Gastroesophageal sphincter (tissue), 4 donors: ENCODE data around the gene SEZ6L2. TPM values are rescaled to one million over a fixed set of nuclear protein-coding genes. Genes with fewer than 3 reads are reported as not detected.
"Not testable (repeated sequence)": the region's sequence is repeated elsewhere in the genome, so short reads cannot be mapped to it uniquely, and the experiment has no call there.

Experiments
- ATAC-seq: fragments of 150-250 bp; one replicate; pipeline ENCODE4 v1.9.1; 2016; ENCODE audit warnings: mild to moderate bottlenecking, moderate library complexity
- H3K27ac ChIP-seq, 4 donors: fragments of 200-600 bp; sonication (generic) in 3 of 4; 1 replicate in 3 of 4; 2 replicates in 1 of 4; pipeline ENCODE4 v1.5.1; 2016 to 2019
- H3K27me3 ChIP-seq: fragments of 200-600 bp; sonication (generic); one replicate; pipeline ENCODE4 v1.5.1; 2019
- H3K36me3 ChIP-seq, 2 donors: fragments of 200-600 bp; sonication (generic); one replicate each; pipeline ENCODE4 v1.5.1; 2019; ENCODE audit warnings: control low read depth in 1 of 2
- H3K4me1 ChIP-seq, 3 donors: fragments of 200-600 bp; sonication (generic); 1 replicate in 2 of 3; 2 replicates in 1 of 3; pipeline ENCODE4 v1.5.1; 2016 to 2019; ENCODE audit warnings: control low read depth in 2 of 3
- H3K4me3 ChIP-seq, 2 donors: fragments of 200-600 bp; sonication (generic); one replicate each; pipeline ENCODE4 v1.5.1; 2019; ENCODE audit warnings: mild to moderate bottlenecking in 1 of 2, moderate library complexity in 1 of 2
- H3K9me3 ChIP-seq, 3 donors: fragments of 200-600 bp; sonication (generic); one replicate each; pipeline ENCODE4 v1.5.1; 2017 to 2019; ENCODE audit warnings: control low read depth in 2 of 3
- EP300 ChIP-seq: sonication (generic); formaldehyde crosslinking; IDR thresholded peaks from one replicate; pipeline ENCODE4 v1.6.1; 2017; ENCODE audit warnings: antibody characterized with exemption, mild to moderate bottlenecking
- POLR2A ChIP-seq, 2 donors: fragments of 450-650 bp; IDR thresholded peaks; one replicate each; pipeline ENCODE4 v1.6.1; 2017; ENCODE audit warnings: antibody characterized with exemption in 2 of 2, mild to moderate bottlenecking in 2 of 2, moderate library complexity in 1 of 2
- POLR2AphosphoS5 ChIP-seq: sonication (generic); formaldehyde crosslinking; IDR thresholded peaks from one replicate; pipeline ENCODE4 v1.6.1; 2017; ENCODE audit warnings: antibody characterized with exemption
- WGBS, 2 donors: methylation state at CpG; one replicate each; pipeline ENCODE4 v1.1.5; 2018; ENCODE audit warnings: low coverage in 1 of 2; 5-methylcytosine and 5-hydroxymethylcytosine counted together
- total RNA-seq, 4 donors: library from RNA; depleted of rRNA; stranded (reverse); fragments of >200 nt; gene quantifications; one replicate each; pipeline ENCODE4 v1.1.0, GENCODE V29; 2016
- TF ChIP-seq, protein P1 (sequence below), 4 experiments: fragments of 200-600 bp in 2 of 4; fragments of 450-650 bp in 2 of 4; sonication (generic) in 1 of 4; IDR thresholded peaks; one replicate each; pipeline ENCODE4 v1.5.1; 2017 to 2019; ENCODE audit warnings: antibody characterized with exemption in 4 of 4, mild to moderate bottlenecking in 2 of 4, moderate library complexity in 2 of 4

The SEZ6L2 gene
- total RNA-seq, 4 donors from 2014 or later: 1.1 to 1.6 (median 1.1) TPM; not detected in 1

DNA sequence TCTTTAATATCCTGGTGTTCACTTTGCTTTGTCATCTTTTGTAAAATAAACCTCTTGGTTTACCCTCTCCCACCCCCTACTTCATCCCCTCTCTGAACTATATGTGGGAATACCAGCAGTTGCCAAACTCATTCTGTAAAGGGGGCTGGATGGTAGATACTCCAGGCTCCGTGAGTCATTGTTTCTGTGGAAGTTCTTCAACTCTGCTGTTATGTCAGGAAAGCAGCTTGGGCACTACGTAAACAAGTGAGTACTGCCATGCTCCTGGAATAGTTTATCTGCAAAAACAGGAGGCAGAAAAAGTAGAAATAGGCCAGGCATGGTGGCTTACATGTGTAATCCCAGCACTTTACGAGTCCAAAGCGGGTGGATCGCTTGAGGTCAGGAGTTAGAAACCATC lies 61.5 kb downstream of the SEZ6L2 start:
- Histone ChIP-seq H3K27me3 (no peaks in the 10 kb centered on the region), H3K4me3 (no peak overlapping the region), H3K36me3 (peaks cover 0 to 99% of the 10 kb centered on the region in 2 donors), H3K9me3 (no peaks in the 10 kb centered on the region), H3K4me1 (no peaks in the 10 kb centered on the region), H3K27ac (no peak overlapping the region)
- ATAC-seq: no peak
- no CpG with 5 or more reads among the region's 5 CpGs for WGBS, 2 donors
- TF ChIP-seq, protein P1, sequence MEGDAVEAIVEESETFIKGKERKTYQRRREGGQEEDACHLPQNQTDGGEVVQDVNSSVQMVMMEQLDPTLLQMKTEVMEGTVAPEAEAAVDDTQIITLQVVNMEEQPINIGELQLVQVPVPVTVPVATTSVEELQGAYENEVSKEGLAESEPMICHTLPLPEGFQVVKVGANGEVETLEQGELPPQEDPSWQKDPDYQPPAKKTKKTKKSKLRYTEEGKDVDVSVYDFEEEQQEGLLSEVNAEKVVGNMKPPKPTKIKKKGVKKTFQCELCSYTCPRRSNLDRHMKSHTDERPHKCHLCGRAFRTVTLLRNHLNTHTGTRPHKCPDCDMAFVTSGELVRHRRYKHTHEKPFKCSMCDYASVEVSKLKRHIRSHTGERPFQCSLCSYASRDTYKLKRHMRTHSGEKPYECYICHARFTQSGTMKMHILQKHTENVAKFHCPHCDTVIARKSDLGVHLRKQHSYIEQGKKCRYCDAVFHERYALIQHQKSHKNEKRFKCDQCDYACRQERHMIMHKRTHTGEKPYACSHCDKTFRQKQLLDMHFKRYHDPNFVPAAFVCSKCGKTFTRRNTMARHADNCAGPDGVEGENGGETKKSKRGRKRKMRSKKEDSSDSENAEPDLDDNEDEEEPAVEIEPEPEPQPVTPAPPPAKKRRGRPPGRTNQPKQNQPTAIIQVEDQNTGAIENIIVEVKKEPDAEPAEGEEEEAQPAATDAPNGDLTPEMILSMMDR (IDR thresholded peaks at IDR 0.05): no peak
- no peak for TF ChIP-seq POLR2AphosphoS5
- no peak for TF ChIP-seq EP300
- TF ChIP-seq POLR2A (IDR thresholded peaks at IDR 0.05): no peak

DNA sequence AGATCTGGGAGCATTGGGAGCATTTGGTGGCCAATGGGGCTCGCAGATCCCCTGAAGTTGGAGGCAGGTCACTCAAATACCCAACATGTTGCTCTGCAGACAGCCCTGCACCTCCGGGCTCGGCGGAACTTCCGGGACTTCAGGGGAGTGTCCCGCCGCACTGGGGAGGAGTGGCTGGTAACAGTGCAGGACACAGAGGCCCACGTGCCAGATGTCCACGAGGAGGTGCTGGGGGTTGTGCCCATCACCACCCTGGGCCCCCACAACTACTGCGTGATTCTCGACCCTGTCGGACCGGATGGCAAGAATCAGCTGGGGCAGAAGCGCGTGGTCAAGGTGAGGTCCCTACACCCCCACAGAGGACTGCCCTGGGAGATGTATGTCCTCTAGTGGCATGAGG lies 62.7 kb downstream of the SEZ6L2 start:
- Histone ChIP-seq H3K27ac (no peak overlapping the region), H3K36me3 (peaks cover 0 to 99% of the 10 kb centered on the region in 2 donors), H3K9me3 (no peaks in the 10 kb centered on the region), H3K27me3 (no peaks in the 10 kb centered on the region), H3K4me3 (no peak overlapping the region), H3K4me1 (no peaks in the 10 kb centered on the region)
- TF ChIP-seq, protein P1 (IDR thresholded peaks at IDR 0.05): no peak
- TF ChIP-seq POLR2AphosphoS5: no peak
- TF ChIP-seq EP300: no peak
- TF ChIP-seq POLR2A (IDR thresholded peaks at IDR 0.05): no peak
- 20 to 100% methylated on average over 1 to 2 of the region's 15 CpGs for WGBS, 2 donors
- ATAC-seq: no peak

DNA sequence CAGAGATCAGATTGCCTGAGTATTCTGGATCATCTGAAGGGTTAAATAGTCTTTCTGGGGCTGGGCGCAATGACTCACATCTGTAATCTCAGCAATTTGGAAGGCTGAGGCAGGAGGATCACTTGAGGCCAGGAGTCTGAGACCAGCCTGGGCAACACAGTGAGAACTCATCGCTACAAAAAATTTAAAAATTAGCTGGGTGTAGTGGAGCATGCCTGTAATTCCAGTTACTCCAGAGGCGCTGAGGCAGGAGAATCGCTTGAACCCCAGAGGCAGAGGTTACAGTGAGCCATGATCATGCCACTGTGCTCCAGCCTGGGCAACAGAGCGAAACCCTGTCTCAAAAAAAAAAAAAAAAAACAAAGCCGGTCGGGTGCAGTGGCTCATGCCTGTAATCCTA lies 63.4 kb downstream of the SEZ6L2 start:
- Histone ChIP-seq H3K4me1 (no peaks in the 10 kb centered on the region), H3K36me3 (peaks cover 0 to 99% of the 10 kb centered on the region in 2 donors), H3K9me3 (no peaks in the 10 kb centered on the region), H3K27me3 (no peaks in the 10 kb centered on the region), H3K4me3 (no peak overlapping the region), H3K27ac (no peak overlapping the region)
- 66 to 89% methylated on average over 3 to 6 of the region's 7 CpGs for WGBS, 2 donors
- TF ChIP-seq, protein P1 (IDR thresholded peaks at IDR 0.05): no peak
- TF ChIP-seq POLR2A (IDR thresholded peaks at IDR 0.05) (no peak), EP300 (no peak), POLR2AphosphoS5 (no peak)
- ATAC-seq: no peak

DNA sequence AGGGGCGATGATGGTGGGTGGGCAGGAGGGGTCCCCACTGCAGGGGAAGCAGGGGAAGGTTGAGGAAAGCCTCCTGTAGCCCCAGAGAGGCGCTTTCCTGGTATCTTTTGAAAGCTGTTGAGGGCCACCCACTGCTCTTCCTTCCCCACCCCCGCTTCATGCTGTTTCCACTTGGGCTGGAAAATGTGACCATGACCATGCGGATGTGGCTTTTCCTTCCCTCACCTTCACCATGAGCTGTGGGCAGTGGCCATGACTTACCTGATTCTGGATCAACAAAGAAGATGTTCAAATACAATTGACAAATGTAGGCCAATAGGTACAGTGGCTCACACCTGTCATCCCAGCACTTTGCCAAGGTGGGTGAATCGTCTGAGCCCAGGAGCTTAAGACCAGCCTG lies 65.3 kb downstream of the SEZ6L2 start:
- Histone ChIP-seq H3K27me3 (no peaks in the 10 kb centered on the region), H3K4me3 (no peak overlapping the region), H3K27ac (no peak overlapping the region), H3K4me1 (peaks cover 0 to 9% (median 0%) of the 10 kb centered on the region in 3 donors), H3K36me3 (peaks cover 0 to 96% of the 10 kb centered on the region in 2 donors), H3K9me3 (no peaks in the 10 kb centered on the region)
- no peak for TF ChIP-seq EP300
- TF ChIP-seq POLR2A (IDR thresholded peaks at IDR 0.05): no peak
- WGBS, 2 donors: 84 to 100% methylated on average over 2 to 4 of the region's 5 CpGs
- ATAC-seq: no peak

DNA sequence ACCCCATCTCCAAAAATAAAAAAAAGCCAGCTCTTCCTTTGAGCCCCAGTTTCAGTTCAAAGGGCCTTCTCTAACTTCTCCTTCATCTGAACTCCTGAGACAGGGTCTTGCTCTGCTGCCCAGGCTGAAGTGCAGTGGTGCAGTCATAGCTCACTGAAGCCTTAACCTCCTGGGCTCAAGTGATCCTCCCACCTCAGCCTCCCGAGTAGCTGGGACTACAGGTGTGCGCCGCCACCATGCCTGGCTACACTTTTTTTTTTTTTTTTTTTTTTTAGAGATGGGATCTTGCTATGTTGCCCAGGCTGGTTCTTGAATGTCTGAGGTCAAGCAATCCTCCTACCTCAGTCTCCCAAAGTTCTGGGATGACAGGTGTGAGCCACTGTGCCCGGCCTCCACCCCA lies 66.1 kb downstream of the SEZ6L2 start:
- 100% methylated on average over 1 of the region's 4 CpGs; no CpG with 5 or more reads in 1 of the 2 donors for WGBS, 2 donors
- not testable (repeated sequence) for H3K4me3 ChIP-seq, ATAC-seq, H3K9me3 ChIP-seq, H3K27me3 ChIP-seq, H3K27ac ChIP-seq
- H3K4me1 ChIP-seq: peaks cover 0 to 18% (median 0%) of the 10 kb centered on the region in 3 donors
- peaks cover 0 to 87% of the 10 kb centered on the region in 2 donors for H3K36me3 ChIP-seq

DNA sequence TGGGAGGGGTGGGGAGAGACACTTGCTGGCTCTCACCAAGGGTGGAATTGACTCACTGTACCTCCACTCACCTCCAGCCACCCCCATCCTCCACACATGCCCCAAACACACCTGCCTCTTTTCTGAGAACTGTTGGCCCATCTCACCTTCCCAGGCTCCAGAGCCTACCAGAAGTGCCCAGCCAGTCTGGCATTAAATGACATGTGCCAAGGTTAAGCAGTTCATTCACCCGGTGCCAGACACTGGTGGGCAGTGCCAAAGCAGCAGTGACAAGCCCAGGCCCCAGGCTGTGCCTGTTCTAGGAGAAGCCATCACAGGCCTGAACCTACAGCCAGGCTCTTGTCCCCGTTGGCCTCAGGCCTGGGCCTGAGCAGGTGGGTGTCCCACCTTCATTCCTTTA lies 67.9 kb downstream of the SEZ6L2 start:
- no peak for ATAC-seq
- H3K36me3 ChIP-seq: peaks cover 0 to 70% of the 10 kb centered on the region in 2 donors
- no peaks in the 10 kb centered on the region for H3K9me3 ChIP-seq
- peaks cover 0 to 33% (median 0%) of the 10 kb centered on the region in 3 donors for H3K4me1 ChIP-seq
- no peak overlapping the region for H3K27ac ChIP-seq
- WGBS, 2 donors: 87% methylated on average over 2 of the region's 2 CpGs; no CpG with 5 or more reads in 1 of the 2 donors
- no peak for TF ChIP-seq EP300
- no peak for TF ChIP-seq POLR2AphosphoS5
- no peak overlapping the region for H3K4me3 ChIP-seq
- H3K27me3 ChIP-seq: no peaks in the 10 kb centered on the region
